K562 (cell line): ENCODE data around the gene SBDS. TPM values are rescaled to one million over a fixed set of nuclear protein-coding genes. Genes with fewer than 3 reads are reported as not detected.

ENCODE experiments used
- ATAC-seq: fragments of 200-7000 bp; cut with Tn5 transposase; 3 replicates; pipeline ENCODE4 v1.9.1; 2020; ENCODE audit warnings: moderate library complexity
- BruUV-seq: library from RNA; stranded (reverse); fragments of 400-500 nt; replicated peaks from 2 replicates; lab custom pipeline; 2021; lab: Mats Ljungman, UMichigan
- CTCF ChIA-PET: fragments of 300-600 bp; formaldehyde crosslinking; extraction: SDS; loops from one replicate; lab custom pipeline; 2021; ENCODE audit warnings: low intra/inter-chr PET ratio; lab: Yijun Ruan, JAX
- POLR2A ChIA-PET: fragments of 300-600, 350-650 bp; sonication (Branson Sonifier 250); formaldehyde crosslinking; extraction: SDS; loops from one replicate; lab custom pipeline; 2021; ENCODE audit warnings: antibody characterized with exemption, inconsistent platforms; lab: Yijun Ruan, JAX
- DNase-seq, 4 experiments: peaks; one replicate each; pipeline versions ENCODE4 v3.0.0 to v3.0.0-alpha.2; 2011 to 2018; ENCODE audit warnings: low spot score in 3 of 4, mixed read lengths in 3 of 4; ENCODE audit errors: extremely low read depth in 1 of 4
- FAIRE-seq: peaks from 2 replicates; lab custom pipeline; 2011; peaks lifted over from hg19 to GRCh38; lab: Jason Lieb, UNC
- H2AFZ ChIP-seq: 2 replicates; pipeline ENCODE4 v1.6.0; 2011; ENCODE audit warnings: low read depth, low read length, control low read depth, inconsistent platforms
- H3K27ac ChIP-seq: fragments of 200-600 bp; 3 replicates; pipeline ENCODE4 v1.8.0; 2011; ENCODE audit warnings: low read depth, mild to moderate bottlenecking, control low read depth, inconsistent platforms, low read length, moderate library complexity, mixed read lengths; ENCODE audit errors: extremely low read depth
- H3K27me3 ChIP-seq, 2 experiments: fragments of 300-600 bp in 1 of 2; 2 replicates in 1 of 2; 3 replicates in 1 of 2; pipeline versions ENCODE4 v1.6.0 to v1.8.0; 2011; ENCODE audit warnings: inconsistent platforms in 2 of 2, low read length in 2 of 2, mild to moderate bottlenecking in 1 of 2, mixed read lengths in 1 of 2, moderate library complexity in 1 of 2; ENCODE audit not compliant: control insufficient read depth in 2 of 2, insufficient read depth in 2 of 2
- H3K36me3 ChIP-seq: fragments of 300-600 bp; 3 replicates; pipeline ENCODE4 v1.8.0; 2011; ENCODE audit warnings: mild to moderate bottlenecking, low read length, inconsistent platforms; ENCODE audit not compliant: control insufficient read depth, insufficient read depth
- H3K4me1 ChIP-seq, 2 experiments: fragments of 200-600 bp in 1 of 2; replicated peaks in 1 of 2; 2 replicates in 1 of 2; 3 replicates in 1 of 2; pipeline versions ENCODE4 v1.5.1 to v1.8.0; 2011; ENCODE audit warnings: inconsistent platforms in 2 of 2, low read length in 2 of 2, mild to moderate bottlenecking in 1 of 2, mixed read lengths in 1 of 2, moderate library complexity in 1 of 2; ENCODE audit not compliant: control insufficient read depth in 2 of 2, insufficient read depth in 2 of 2
- H3K4me2 ChIP-seq: 2 replicates; pipeline ENCODE4 v1.6.1; 2011; ENCODE audit warnings: low read length, control low read depth, inconsistent platforms, mixed read lengths; ENCODE audit not compliant: insufficient read depth
- H3K4me3 ChIP-seq: fragments of 200-600 bp; sonication (generic), shearing (Covaris generic); 2 replicates; pipeline ENCODE4 v1.5.1; 2016; ENCODE audit warnings: control low read depth, inconsistent platforms
- H3K79me2 ChIP-seq: fragments of 200-600 bp; 3 replicates; pipeline ENCODE4 v1.8.0; 2011; ENCODE audit warnings: low read length, inconsistent platforms; ENCODE audit not compliant: control insufficient read depth, insufficient read depth
- H3K9ac ChIP-seq, 2 experiments: 2 replicates each; pipeline versions ENCODE4 v1.6.0 to v1.6.1; 2011; ENCODE audit warnings: low read depth in 2 of 2, low read length in 2 of 2, control low read depth in 1 of 2, inconsistent platforms in 1 of 2, mild to moderate bottlenecking in 1 of 2, mixed read lengths in 1 of 2; ENCODE audit not compliant: insufficient read depth in 1 of 2
- H3K9me1 ChIP-seq: one replicate; pipeline ENCODE4 v1.6.0; 2011; ENCODE audit warnings: inconsistent platforms, mild to moderate bottlenecking, low read length, moderate library complexity; ENCODE audit not compliant: control insufficient read depth, insufficient read depth
- H3K9me3 ChIP-seq: replicated peaks from 2 replicates; pipeline ENCODE4 v1.5.1; 2011; ENCODE audit warnings: low read depth, low read length, inconsistent platforms; ENCODE audit not compliant: control insufficient read depth, insufficient read depth
- H4K20me1 ChIP-seq: replicated peaks from 2 replicates; pipeline ENCODE4 v1.6.1; 2011; ENCODE audit warnings: low read length, inconsistent platforms, mixed read lengths; ENCODE audit not compliant: control insufficient read depth, insufficient read depth
- ARID1B ChIP-seq: fragments of 450-650 bp; IDR thresholded peaks from 2 replicates; pipeline ENCODE4 v1.6.1; 2016; ENCODE audit warnings: antibody characterized with exemption, mild to moderate bottlenecking, inconsistent platforms
- CEBPB ChIP-seq: fragments of 450-650 bp; IDR thresholded peaks from 2 replicates; pipeline ENCODE4 v1.6.1; 2016; ENCODE audit warnings: missing genetic modification characterization, missing compliant biosample characterization
- MXI1 ChIP-seq: IDR thresholded peaks from 2 replicates; pipeline ENCODE4 v1.6.1; 2011; ENCODE audit warnings: low read depth, mild to moderate bottlenecking, improper control_type of control experiment, low read length
- SAFB ChIP-seq: fragments of 200-400 bp; formaldehyde crosslinking; IDR thresholded peaks from 2 replicates; pipeline ENCODE4 v1.6.1; 2017; ENCODE audit warnings: low read depth, low read length, borderline replicate concordance
- SIN3A ChIP-seq, 2 experiments: fragments of 150-350 bp in 1 of 2; IDR thresholded peaks; 2 replicates each; pipeline ENCODE4 v1.6.1; 2011 to 2016; ENCODE audit warnings: borderline replicate concordance in 2 of 2, low read depth in 2 of 2, low read length in 2 of 2, mild to moderate bottlenecking in 2 of 2, moderate library complexity in 2 of 2; ENCODE audit not compliant: control insufficient read depth in 1 of 2
- ZBTB7A ChIP-seq: IDR thresholded peaks from 2 replicates; pipeline ENCODE4 v1.6.1; 2011; ENCODE audit warnings: low read depth, mild to moderate bottlenecking, low read length, moderate library complexity, borderline replicate concordance; ENCODE audit not compliant: control insufficient read depth
- WGBS: fragments of 100-300 bp; shearing (Covaris generic); methylation state at CpG from one replicate; pipeline ENCODE4 v1.1.6; 2016; ENCODE audit warnings: low coverage, mixed read lengths; ENCODE audit not compliant: insufficient coverage; ENCODE audit errors: missing lambda C conversion rate; 5-methylcytosine and 5-hydroxymethylcytosine counted together
- in situ Hi-C: fragments of 300-500 bp; cut with MboI; formaldehyde crosslinking; loops from 4 replicates; pipeline ENCODE4 v1.15.0; 2018; ENCODE audit warnings: inconsistent platforms, mixed read lengths
- intact Hi-C: fragments of 100-400 bp; cut with micrococcal nuclease; formaldehyde crosslinking; loops from 2 replicates; pipeline ENCODE4 v1.14.2; 2022
- polyA plus RNA-seq, 8 experiments: library from polyadenylated mRNA; depleted of rRNA in 4 of 8; stranded (reverse) in 5 of 8; unstranded in 3 of 8; fragments of >200 nt; fragmentation: Nextera tagmentation in 2 of 8; fragmentation: Illumina TruSeq in 1 of 8; extraction: Ambion mirVana in 2 of 8; extraction: Trizol in 1 of 8; gene quantifications; 2 replicates each; pipeline versions ENCODE4 v1.2.1 to v1.2.3, GENCODE V29; 2011 to 2014; ENCODE audit warnings: inconsistent platforms in 1 of 8, missing spikeins in 1 of 8
- total RNA-seq, 7 experiments: library from RNA; depleted of rRNA in 6 of 7; stranded (reverse); fragments of >200 nt in 6 of 7; fragmentation: Illumina TruSeq in 2 of 7; extraction: Trizol in 2 of 7; gene quantifications; 2 replicates each; pipeline versions ENCODE4 v1.2.1 to v1.2.3, GENCODE V29; 2011 to 2021; ENCODE audit warnings: low replicate concordance in 1 of 7
- TF ChIP-seq, protein P1 (sequence below), 3 experiments: fragments of 200-800 bp in 1 of 3; fragments of 250-450 bp in 1 of 3; fragments of 450-650 bp in 1 of 3; sonication (Bioruptor Pico) in 1 of 3; sonication (Bioruptor generic) in 1 of 3; formaldehyde crosslinking in 1 of 3; IDR thresholded peaks; 2 replicates each; pipeline versions ENCODE4 v1.6.1 to v1.8.0; 2016 to 2022; ENCODE audit warnings: mild to moderate bottlenecking in 2 of 3, missing genetic modification characterization in 2 of 3, missing compliant biosample characterization in 1 of 3, moderate library complexity in 1 of 3

The SBDS gene
- total and polyA plus RNA-seq, 9 of the 15 experiments (the other 6 are each of a cell fraction or from before 2014, with no cell fraction given) = 105 to 174 (median 117) TPM

DNA sequence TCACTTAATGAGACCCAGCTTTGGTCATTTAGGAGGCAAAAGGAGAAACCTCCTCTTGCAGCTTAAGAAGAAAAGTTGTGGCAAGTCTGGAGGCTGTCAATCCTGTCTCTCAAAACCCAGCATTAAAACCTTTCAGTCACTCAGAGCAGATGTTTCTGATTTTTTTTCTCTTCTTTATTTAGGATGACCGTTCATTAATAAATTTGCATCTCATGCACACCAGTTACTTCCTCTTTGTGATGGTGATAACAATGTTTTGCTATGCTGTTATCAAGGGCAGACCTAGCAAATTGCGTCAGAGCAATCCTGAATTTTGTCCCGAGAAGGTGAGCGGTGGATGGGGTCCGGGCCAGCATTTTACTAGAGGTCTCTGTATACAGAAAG lies 42.4 kb downstream of the SBDS start:
- H3K9ac ChIP-seq = peak overlapping the region in 1 of 2 experiments; percentile 76; a peak in 2 of 4 replicates
- intact Hi-C loops = no loop called here
- CTCF ChIA-PET = no interaction called here
- peaks cover 92% of the 10 kb centered on the region for H3K36me3 ChIP-seq
- in situ Hi-C loops = no loop called here
- no peak overlapping the region for H3K27ac ChIP-seq
- peaks cover 3% of the 10 kb centered on the region for H3K9me1 ChIP-seq
- no peak for FAIRE-seq
- H3K9me3 ChIP-seq = no peaks in the 10 kb centered on the region
- no peaks in the 10 kb centered on the region for H4K20me1 ChIP-seq
- H3K79me2 ChIP-seq = no peaks in the 10 kb centered on the region
- no peak overlapping the region for H3K4me3 ChIP-seq
- H3K4me2 ChIP-seq = no peak overlapping the region
- H3K27me3 ChIP-seq = no peaks in the 10 kb centered on the region
- 70% methylated on average over 5 of the region's 5 CpGs for WGBS
- no TSS peak for BruUV-seq
- DNase-seq = no peak
- no peak for TF ChIP-seq ZBTB7A
- TF ChIP-seq CEBPB (tag) = peak; percentile 61; the same call in 1 of the 2 replicates
- TF ChIP-seq, protein P1, sequence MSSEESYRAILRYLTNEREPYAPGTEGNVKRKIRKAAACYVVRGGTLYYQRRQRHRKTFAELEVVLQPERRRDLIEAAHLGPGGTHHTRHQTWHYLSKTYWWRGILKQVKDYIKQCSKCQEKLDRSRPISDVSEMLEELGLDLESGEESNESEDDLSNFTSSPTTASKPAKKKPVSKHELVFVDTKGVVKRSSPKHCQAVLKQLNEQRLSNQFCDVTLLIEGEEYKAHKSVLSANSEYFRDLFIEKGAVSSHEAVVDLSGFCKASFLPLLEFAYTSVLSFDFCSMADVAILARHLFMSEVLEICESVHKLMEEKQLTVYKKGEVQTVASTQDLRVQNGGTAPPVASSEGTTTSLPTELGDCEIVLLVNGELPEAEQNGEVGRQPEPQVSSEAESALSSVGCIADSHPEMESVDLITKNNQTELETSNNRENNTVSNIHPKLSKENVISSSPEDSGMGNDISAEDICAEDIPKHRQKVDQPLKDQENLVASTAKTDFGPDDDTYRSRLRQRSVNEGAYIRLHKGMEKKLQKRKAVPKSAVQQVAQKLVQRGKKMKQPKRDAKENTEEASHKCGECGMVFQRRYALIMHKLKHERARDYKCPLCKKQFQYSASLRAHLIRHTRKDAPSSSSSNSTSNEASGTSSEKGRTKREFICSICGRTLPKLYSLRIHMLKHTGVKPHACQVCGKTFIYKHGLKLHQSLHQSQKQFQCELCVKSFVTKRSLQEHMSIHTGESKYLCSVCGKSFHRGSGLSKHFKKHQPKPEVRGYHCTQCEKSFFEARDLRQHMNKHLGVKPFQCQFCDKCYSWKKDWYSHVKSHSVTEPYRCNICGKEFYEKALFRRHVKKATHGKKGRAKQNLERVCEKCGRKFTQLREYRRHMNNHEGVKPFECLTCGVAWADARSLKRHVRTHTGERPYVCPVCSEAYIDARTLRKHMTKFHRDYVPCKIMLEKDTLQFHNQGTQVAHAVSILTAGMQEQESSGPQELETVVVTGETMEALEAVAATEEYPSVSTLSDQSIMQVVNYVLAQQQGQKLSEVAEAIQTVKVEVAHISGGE (CRISPR knock-in tag; IDR thresholded peaks at IDR 0.05) = no peak
- no peak for TF ChIP-seq SIN3A (IDR thresholded peaks at IDR 0.05; ENCODE audit: borderline replicate concordance in 2 of 2, control insufficient read depth in 1 of 2, low read depth in 2 of 2, low read length in 2 of 2)
- no peak for TF ChIP-seq SAFB
- TF ChIP-seq MXI1 = no peak
- no peak for TF ChIP-seq ARID1B
- TF ChIP-seq, all 486 proteins: peak for 1
- Histone ChIP-seq H2AFZ (no peak overlapping the region), H3K4me1 (peaks cover 0 to 4% of the 10 kb centered on the region in 2 experiments; a peak in 1 of 5 replicates)
- POLR2A ChIA-PET = interaction anchor here (0.7 kb wide), 2 partner anchors 25 to 29 kb away, joined by 3 read pairs; no protein-coding TSS in a partner anchor
- ATAC-seq = no peak
